BE2C (cell line): ENCODE measurements around the gene TGM2.

Experiments
- DNase-seq: peaks from one replicate; pipeline ENCODE4 v3.0.0-alpha.2; 2020
- H3K27me3 ChIP-seq: fragments of 250-450 bp; sonication (Bioruptor Pico); 2 replicates; pipeline ENCODE4 v1.5.1; 2020; ENCODE audit warnings: mild to moderate bottlenecking
- H3K36me3 ChIP-seq: fragments of 250-450 bp; sonication (Bioruptor Pico); 2 replicates; pipeline ENCODE4 v1.5.1; 2020; ENCODE audit warnings: mild to moderate bottlenecking
- H3K4me1 ChIP-seq: fragments of 250-450 bp; sonication (Bioruptor Pico); 2 replicates; pipeline ENCODE4 v1.5.1; 2020
- H3K4me3 ChIP-seq: 2 replicates; pipeline ENCODE4 v1.5.1; 2011; ENCODE audit warnings: low read depth, low read length
- H3K9me3 ChIP-seq: fragments of 250-450 bp; sonication (Bioruptor Pico); 2 replicates; pipeline ENCODE4 v1.5.1; 2020
- CTCF ChIP-seq: IDR thresholded peaks from 2 replicates; pipeline ENCODE4 v1.5.1; 2012; ENCODE audit warnings: mild to moderate bottlenecking, low read depth, low read length

The TGM2 gene

GRCh38 chr20:38132910-38133501, 32.1 kb downstream of the TGM2 start:
- Histone ChIP-seq H3K36me3 (no peaks in the 10 kb centered on the region), H3K27me3 (no peaks in the 10 kb centered on the region), H3K4me1 (peaks cover 8% of the 10 kb centered on the region), H3K4me3 (no peak overlapping the region), H3K9me3 (no peaks in the 10 kb centered on the region)
- TF ChIP-seq CTCF: no peak
- no peak for DNase-seq

- Histone ChIP-seq H3K9me3 (no peaks in the 10 kb centered on the region), H3K4me1 (peaks cover 8% of the 10 kb centered on the region), H3K4me3 (no peak overlapping the region), H3K36me3 (no peaks in the 10 kb centered on the region), H3K27me3 (no peaks in the 10 kb centered on the region)
- no peak for TF ChIP-seq CTCF
- DNase-seq: no peak
These were observed 32.7 kb downstream of the TGM2 start for GRCh38 chr20:38132156-38132909.

- Histone ChIP-seq H3K36me3 (no peaks in the 10 kb centered on the region), H3K9me3 (no peaks in the 10 kb centered on the region), H3K4me1 (peaks cover 11% of the 10 kb centered on the region), H3K4me3 (no peak overlapping the region), H3K27me3 (no peaks in the 10 kb centered on the region)
- no peak for TF ChIP-seq CTCF
- no peak for DNase-seq
These were observed 33.4 kb downstream of the TGM2 start for GRCh38 chr20:38131588-38132121.

- Histone ChIP-seq H3K9me3 (no peaks in the 10 kb centered on the region), H3K4me3 (no peak overlapping the region), H3K36me3 (no peaks in the 10 kb centered on the region), H3K4me1 (peaks cover 18% of the 10 kb centered on the region), H3K27me3 (no peaks in the 10 kb centered on the region)
- TF ChIP-seq CTCF: no peak
- DNase-seq: no peak
These were observed 34.1 kb downstream of the TGM2 start for GRCh38 chr20:38130687-38131587.

GRCh38 chr20:38129893-38130609, 35.0 kb downstream of the TGM2 start:
- H3K36me3 ChIP-seq: no peaks in the 10 kb centered on the region
- no peaks in the 10 kb centered on the region for H3K27me3 ChIP-seq
- H3K9me3 ChIP-seq: no peaks in the 10 kb centered on the region
- no peak for TF ChIP-seq CTCF
- no peak for DNase-seq
- H3K4me1 ChIP-seq: peaks cover 25% of the 10 kb centered on the region
- no peak overlapping the region for H3K4me3 ChIP-seq
